ENCODE data around the gene GAGE13.
"Not testable (repeated sequence)": the region's sequence is repeated elsewhere in the genome, so short reads cannot be mapped to it uniquely, and the experiment has no call there.

- not testable (repeated sequence) for TF ChIP-seq CTCF, POLR2AphosphoS5, POLR2A (IDR thresholded peaks at IDR 0.05)
These were observed 14.8 kb downstream of the GAGE13 start for GRCh38 chrX:49346150-49346549.
